ENCODE results near the gene SCYGR5.

GRCh38 chr2:227625420-227625819 lies 41.2 kb upstream of the SCYGR5 start:
- TF ChIP-seq CTCF (conservative IDR thresholded peaks at IDR 0.05 in 1 of 2, IDR thresholded peaks at IDR 0.05 in 1 of 2; ENCODE audit: low read depth in 1 of 2, low read length in 2 of 2) = no peak
- TF ChIP-seq EZH2 (IDR thresholded peaks at IDR 0.05; ENCODE audit: low read length, missing control alignments) = no peak

All from fibroblast of lung (primary cell).